ENCODE data around the gene TPSAB1. TPM values are rescaled to one million over a fixed set of nuclear protein-coding genes. Genes with fewer than 3 reads are reported as not detected.

Gene TPSAB1
- total RNA-seq, 2 experiments from 2014 or later, result not detected

- CTCF ChIA-PET (ENCODE audit: unreplicated experiment), result no interaction called here
- BruUV-seq (replicated peaks), result no TSS peak
- Histone ChIP-seq H4K20me1 (ENCODE audit: insufficient read depth, low read length) (no peaks in the 10 kb centered on the region), H3K9me2 (ENCODE audit: insufficient read depth, low read length) (no peaks in the 10 kb centered on the region), H3K79me2 (ENCODE audit: insufficient read depth, low read depth, low read length) (no peaks in the 10 kb centered on the region), H3K9me3 (ENCODE audit: low read length) (no peaks in the 10 kb centered on the region), H3K27ac (ENCODE audit: low read depth, low read length, poor library complexity, severe bottlenecking) (no peak overlapping the region), H2AFZ (ENCODE audit: low read length) (no peak overlapping the region), H3K4me1 (ENCODE audit: insufficient read depth, low read length, poor library complexity, severe bottlenecking) (no peaks in the 10 kb centered on the region), H3K36me3 (ENCODE audit: insufficient read depth, low read length) (no peaks in the 10 kb centered on the region), H3K4me3 (ENCODE audit: low read depth, low read length, poor library complexity, severe bottlenecking) (no peak overlapping the region), H3K4me2 (ENCODE audit: low read length) (no peak overlapping the region)
- POLR2A ChIA-PET, result no interaction called here
- no peak for DNase-seq (ENCODE audit: low spot score)
- TF ChIP-seq CTCF (conservative IDR thresholded peaks at IDR 0.05; ENCODE audit: low read length), result no peak
- TF ChIP-seq EZH2phosphoT487 (IDR thresholded peaks at IDR 0.05; ENCODE audit: borderline replicate concordance, low read depth, low read length), result no peak
- intact Hi-C loops (cut with micrococcal nuclease; ENCODE audit: unreplicated experiment), result no loop called here
Observed at GRCh38 chr16:1279945-1280589, 39.6 kb downstream of the TPSAB1 start.

- no TSS peak for BruUV-seq (replicated peaks)
Observed at GRCh38 chr16:1280783-1281182, 40.3 kb downstream of the TPSAB1 start.

More at GRCh38 chr16:1280783-1281182, 40.3 kb downstream of the TPSAB1 start:
- no peaks in the 10 kb centered on the region for H3K79me2 ChIP-seq (ENCODE audit: insufficient read depth, low read depth, low read length)
- DNase-seq (ENCODE audit: low spot score), result no peak
- H3K4me3 ChIP-seq (ENCODE audit: low read depth, low read length, poor library complexity, severe bottlenecking), result no peak overlapping the region
- no peaks in the 10 kb centered on the region for H3K9me3 ChIP-seq (ENCODE audit: low read length)
- H2AFZ ChIP-seq (ENCODE audit: low read length), result no peak overlapping the region
- intact Hi-C loops (cut with micrococcal nuclease; ENCODE audit: unreplicated experiment), result no loop called here
- no peaks in the 10 kb centered on the region for H4K20me1 ChIP-seq (ENCODE audit: insufficient read depth, low read length)
- POLR2A ChIA-PET, result no interaction called here
- CTCF ChIA-PET (ENCODE audit: unreplicated experiment), result no interaction called here
- no peaks in the 10 kb centered on the region for H3K36me3 ChIP-seq (ENCODE audit: insufficient read depth, low read length)
- no peaks in the 10 kb centered on the region for H3K4me1 ChIP-seq (ENCODE audit: insufficient read depth, low read length, poor library complexity, severe bottlenecking)
- H3K27ac ChIP-seq (ENCODE audit: low read depth, low read length, poor library complexity, severe bottlenecking), result no peak overlapping the region
- H3K4me2 ChIP-seq (ENCODE audit: low read length), result no peak overlapping the region
- H3K9me2 ChIP-seq (ENCODE audit: insufficient read depth, low read length), result no peaks in the 10 kb centered on the region
- TF ChIP-seq CTCF (conservative IDR thresholded peaks at IDR 0.05; ENCODE audit: low read length) (no peak), EZH2phosphoT487 (IDR thresholded peaks at IDR 0.05; ENCODE audit: borderline replicate concordance, low read depth, low read length) (no peak)

All from OCI-LY7 (cell line).